ENCODE data around the gene DIO3. TPM values are rescaled to one million over a fixed set of nuclear protein-coding genes. Genes with fewer than 3 reads are reported as not detected.

The DIO3 gene
- total RNA-seq, 1 donor from 2014 or later: 1.9 TPM

GRCh38 chr14:101577221-101577909 is 16.1 kb downstream of the DIO3 start:
- ATAC-seq (no peak), DNase-seq (peak; percentile 26)
- Histone ChIP-seq H3K4me1 (no peaks in the 10 kb centered on the region), H3K4me3 (no peak overlapping the region), H3K27ac (no peak overlapping the region), H3K27me3 (ENCODE audit: low read depth) (peaks cover 11% of the 10 kb centered on the region), H3K36me3 (no peaks in the 10 kb centered on the region), H3K9me3 (no peaks in the 10 kb centered on the region)
- TF ChIP-seq, protein P1, sequence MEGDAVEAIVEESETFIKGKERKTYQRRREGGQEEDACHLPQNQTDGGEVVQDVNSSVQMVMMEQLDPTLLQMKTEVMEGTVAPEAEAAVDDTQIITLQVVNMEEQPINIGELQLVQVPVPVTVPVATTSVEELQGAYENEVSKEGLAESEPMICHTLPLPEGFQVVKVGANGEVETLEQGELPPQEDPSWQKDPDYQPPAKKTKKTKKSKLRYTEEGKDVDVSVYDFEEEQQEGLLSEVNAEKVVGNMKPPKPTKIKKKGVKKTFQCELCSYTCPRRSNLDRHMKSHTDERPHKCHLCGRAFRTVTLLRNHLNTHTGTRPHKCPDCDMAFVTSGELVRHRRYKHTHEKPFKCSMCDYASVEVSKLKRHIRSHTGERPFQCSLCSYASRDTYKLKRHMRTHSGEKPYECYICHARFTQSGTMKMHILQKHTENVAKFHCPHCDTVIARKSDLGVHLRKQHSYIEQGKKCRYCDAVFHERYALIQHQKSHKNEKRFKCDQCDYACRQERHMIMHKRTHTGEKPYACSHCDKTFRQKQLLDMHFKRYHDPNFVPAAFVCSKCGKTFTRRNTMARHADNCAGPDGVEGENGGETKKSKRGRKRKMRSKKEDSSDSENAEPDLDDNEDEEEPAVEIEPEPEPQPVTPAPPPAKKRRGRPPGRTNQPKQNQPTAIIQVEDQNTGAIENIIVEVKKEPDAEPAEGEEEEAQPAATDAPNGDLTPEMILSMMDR (IDR thresholded peaks at IDR 0.05): no peak
- intact Hi-C loops (cut with DNase I): no loop called here

DNA sequence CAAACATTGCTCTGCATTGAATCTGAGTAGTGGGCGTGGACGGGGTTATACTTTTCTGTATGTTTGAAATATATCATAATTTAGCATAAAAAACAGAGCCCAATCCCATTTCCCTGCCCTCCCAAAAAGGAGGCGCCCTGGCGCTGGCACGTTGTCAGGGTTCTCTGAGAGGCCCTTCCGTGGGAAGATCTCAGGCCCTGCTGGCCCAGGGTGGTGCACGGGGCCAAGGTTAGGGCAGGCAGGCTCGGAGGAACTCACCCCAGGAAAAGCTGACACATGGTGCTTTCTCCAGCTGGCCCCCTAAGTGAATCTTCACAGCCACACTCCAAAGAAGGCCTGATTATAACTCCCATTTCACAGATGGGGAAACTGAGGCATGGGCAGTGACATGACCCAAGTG is 17.2 kb downstream of the DIO3 start:
- ATAC-seq: no peak
- Histone ChIP-seq H3K27ac (no peak overlapping the region), H3K4me1 (no peaks in the 10 kb centered on the region), H3K36me3 (no peaks in the 10 kb centered on the region), H3K27me3 (ENCODE audit: low read depth) (peaks cover 11% of the 10 kb centered on the region), H3K4me3 (no peak overlapping the region), H3K9me3 (no peaks in the 10 kb centered on the region)
- intact Hi-C loops (cut with DNase I): no loop called here
- TF ChIP-seq, protein P1 (IDR thresholded peaks at IDR 0.05): no peak
- DNase-seq: peak; percentile 26

GRCh38 chr14:101579372-101580080 is 18.2 kb downstream of the DIO3 start:
- intact Hi-C loops (cut with DNase I): no loop called here
- peaks cover 7% of the 10 kb centered on the region for H3K27me3 ChIP-seq (ENCODE audit: low read depth)
- no peak overlapping the region for H3K27ac ChIP-seq
- DNase-seq (peak; percentile 29), ATAC-seq (no peak)
- H3K4me1 ChIP-seq: no peaks in the 10 kb centered on the region
- H3K4me3 ChIP-seq: no peak overlapping the region
- no peaks in the 10 kb centered on the region for H3K36me3 ChIP-seq
- H3K9me3 ChIP-seq: no peaks in the 10 kb centered on the region
- TF ChIP-seq, protein P1 (IDR thresholded peaks at IDR 0.05): no peak

- no peaks in the 10 kb centered on the region for H3K36me3 ChIP-seq
- intact Hi-C loops (cut with DNase I): no loop called here
- ATAC-seq (no peak), DNase-seq (no peak)
- H3K4me1 ChIP-seq: no peaks in the 10 kb centered on the region
- TF ChIP-seq, protein P1 (IDR thresholded peaks at IDR 0.05): no peak
- no peak overlapping the region for H3K4me3 ChIP-seq
- no peaks in the 10 kb centered on the region for H3K9me3 ChIP-seq
- H3K27me3 ChIP-seq (ENCODE audit: low read depth): peaks cover 7% of the 10 kb centered on the region
- H3K27ac ChIP-seq: no peak overlapping the region
These were observed 20.5 kb downstream of the DIO3 start for GRCh38 chr14:101581806-101582205.

GRCh38 chr14:101582294-101582693 is 21.0 kb downstream of the DIO3 start:
- intact Hi-C loops (cut with DNase I): no loop called here
- ATAC-seq (no peak), DNase-seq (no peak)
- Histone ChIP-seq H3K9me3 (no peaks in the 10 kb centered on the region), H3K4me1 (no peaks in the 10 kb centered on the region), H3K4me3 (no peak overlapping the region), H3K27ac (no peak overlapping the region), H3K27me3 (ENCODE audit: low read depth) (peaks cover 7% of the 10 kb centered on the region), H3K36me3 (no peaks in the 10 kb centered on the region)
- TF ChIP-seq, protein P1 (IDR thresholded peaks at IDR 0.05): no peak
